CD14-positive monocyte (primary cell): ENCODE results near the gene LCE2D. TPM values are rescaled to one million over a fixed set of nuclear protein-coding genes. Genes with fewer than 3 reads are reported as not detected.

Source experiments
- DNase-seq, 3 donors: peaks; one replicate each; pipeline ENCODE4 v3.0.0-alpha.2; 2011 to 2022
- H2AFZ ChIP-seq: 2 replicates; pipeline ENCODE4 v1.6.0; 2012; ENCODE audit warnings: mild to moderate bottlenecking, low read depth, low read length, inconsistent platforms; ENCODE audit not compliant: insufficient read depth, poor library complexity, severe bottlenecking
- H3K27ac ChIP-seq, 2 donors: 1 replicate in 1 of 2; 2 replicates in 1 of 2; pipeline ENCODE4 v1.5.1; 2012 to 2013; ENCODE audit warnings: low read length in 2 of 2, control low read depth in 1 of 2, inconsistent platforms in 1 of 2, low read depth in 1 of 2, mild to moderate bottlenecking in 1 of 2
- H3K27me3 ChIP-seq, 2 donors: one replicate each; pipeline versions ENCODE4 v1.6.0 to v1.6.1; 2011 to 2013; ENCODE audit warnings: low read length in 2 of 2; ENCODE audit not compliant: control insufficient read depth in 2 of 2, insufficient read depth in 2 of 2
- H3K36me3 ChIP-seq, 2 donors: replicated peaks in 1 of 2; 1 replicate in 1 of 2; 2 replicates in 1 of 2; pipeline versions ENCODE4 v1.5.1 to v1.6.1; 2012 to 2013; ENCODE audit warnings: low read length in 2 of 2, control low read depth in 1 of 2, inconsistent platforms in 1 of 2, mild to moderate bottlenecking in 1 of 2; ENCODE audit not compliant: insufficient read depth in 2 of 2, control insufficient read depth in 1 of 2
- H3K4me1 ChIP-seq, 2 donors: 1 replicate in 1 of 2; 2 replicates in 1 of 2; pipeline versions ENCODE4 v1.5.1 to v1.6.1; 2012 to 2013; ENCODE audit warnings: low read length in 2 of 2, control low read depth in 1 of 2, inconsistent platforms in 1 of 2, mild to moderate bottlenecking in 1 of 2, moderate library complexity in 1 of 2; ENCODE audit not compliant: insufficient read depth in 2 of 2, control insufficient read depth in 1 of 2
- H3K4me2 ChIP-seq: replicated peaks from 2 replicates; pipeline ENCODE3; 2012; ENCODE audit warnings: low read length, moderate library complexity, mild to moderate bottlenecking; ENCODE audit not compliant: poor library complexity, severe bottlenecking; ENCODE audit errors: extremely low read depth
- H3K4me3 ChIP-seq, 3 experiments: fragments of 200-600 bp in 1 of 3; sonication (generic) in 1 of 3; replicated peaks in 1 of 3; 1 replicate in 2 of 3; 2 replicates in 1 of 3; pipeline ENCODE4 v1.5.1; 2011 to 2013; ENCODE audit warnings: low read length in 3 of 3, mild to moderate bottlenecking in 3 of 3, control low read depth in 2 of 3, low read depth in 2 of 3, inconsistent platforms in 1 of 3, moderate library complexity in 1 of 3
- H3K79me2 ChIP-seq: 2 replicates; pipeline ENCODE4 v1.6.0; 2012; ENCODE audit warnings: mild to moderate bottlenecking, control low read depth, inconsistent platforms, low read length, moderate library complexity; ENCODE audit not compliant: insufficient read depth
- H3K9ac ChIP-seq: 2 replicates; pipeline ENCODE4 v1.6.0; 2017; ENCODE audit warnings: low read length, mild to moderate bottlenecking; ENCODE audit not compliant: insufficient read depth, poor library complexity, severe bottlenecking
- H3K9me3 ChIP-seq, 2 donors: replicated peaks in 1 of 2; 1 replicate in 1 of 2; 2 replicates in 1 of 2; pipeline versions ENCODE4 v1.5.1 to v1.6.1; 2012 to 2013; ENCODE audit warnings: low read length in 2 of 2, control low read depth in 1 of 2; ENCODE audit not compliant: control insufficient read depth in 1 of 2, insufficient read depth in 1 of 2
- H4K20me1 ChIP-seq: 2 replicates; pipeline ENCODE4 v1.6.0; 2012; ENCODE audit warnings: mild to moderate bottlenecking, low read length, control low read depth, moderate library complexity; ENCODE audit not compliant: insufficient read depth
- H3K27ac Mint-ChIP-seq, 7 donors: one replicate each; pipeline ENCODE4 v1.8.0; 2020; ENCODE audit warnings: mild to moderate bottlenecking in 7 of 7, mixed read lengths in 7 of 7, moderate library complexity in 6 of 7, inconsistent platforms in 2 of 7
- H3K27me3 Mint-ChIP-seq, 3 donors: one replicate each; pipeline ENCODE4 v1.8.0; 2021 to 2022; ENCODE audit warnings: low read depth in 3 of 3, mild to moderate bottlenecking in 3 of 3, mixed read lengths in 3 of 3, moderate library complexity in 3 of 3, inconsistent platforms in 1 of 3
- H3K36me3 Mint-ChIP-seq, 2 donors: one replicate each; pipeline ENCODE4 v1.8.0; 2020; ENCODE audit warnings: mixed read lengths in 2 of 2, inconsistent platforms in 1 of 2, mild to moderate bottlenecking in 1 of 2
- H3K4me1 Mint-ChIP-seq: one replicate; pipeline ENCODE4 v1.8.0; 2020; ENCODE audit warnings: mild to moderate bottlenecking, mixed read lengths
- H3K4me3 Mint-ChIP-seq, 2 donors: one replicate each; pipeline ENCODE4 v1.8.0; 2020; ENCODE audit warnings: mild to moderate bottlenecking in 2 of 2, mixed read lengths in 2 of 2, moderate library complexity in 1 of 2
- H3K9me3 Mint-ChIP-seq, 7 donors: one replicate each; pipeline ENCODE4 v1.8.0; 2020 to 2022; ENCODE audit warnings: mixed read lengths in 7 of 7, mild to moderate bottlenecking in 6 of 7, moderate library complexity in 6 of 7, inconsistent platforms in 2 of 7
- CTCF ChIP-seq: fragments of 200-600 bp; IDR thresholded peaks from one replicate; pipeline ENCODE4 v1.8.0; 2022; ENCODE audit warnings: antibody characterized with exemption, mild to moderate bottlenecking
- WGBS: methylation state at CpG from one replicate; pipeline ENCODE4 v1.1.5; 2013; ENCODE audit warnings: missing lambda C conversion rate; ENCODE audit not compliant: insufficient coverage; 5-methylcytosine and 5-hydroxymethylcytosine counted together
- intact Hi-C, 2 donors: fragments of 100-400 bp; cut with micrococcal nuclease; formaldehyde crosslinking; loops; one replicate each; pipeline versions ENCODE4 v1.15.0 to v1.15.1; 2023
- polyA plus RNA-seq, 3 donors: library from polyadenylated mRNA; depleted of rRNA in 1 of 3; unstranded in 2 of 3; stranded (reverse) in 1 of 3; fragments of 300-500 nt in 2 of 3; fragments of >200 nt in 1 of 3; fragmentation: Illumina TruSeq in 2 of 3; gene quantifications; 1 replicate in 2 of 3; 2 replicates in 1 of 3; pipeline ENCODE4 v1.2.3, GENCODE V29; 2012 to 2021

LCE2D gene
- polyA plus RNA-seq, 3 donors = not detected

GRCh38 chr1:152646656-152647055, 16.5 kb upstream of the LCE2D start:
- Mint-ChIP-seq H3K27me3 (peaks cover 5 to 11% (median 6%) of the 10 kb centered on the region in 3 donors), H3K4me1 (no peaks in the 10 kb centered on the region), H3K9me3 (no peaks in the 10 kb centered on the region), H3K36me3 (no peaks in the 10 kb centered on the region), H3K27ac (no peak overlapping the region), H3K4me3 (no peak overlapping the region)
- no peaks in the 10 kb centered on the region for H3K79me2 ChIP-seq
- H3K27ac ChIP-seq = no peak overlapping the region
- no peaks in the 10 kb centered on the region for H3K4me1 ChIP-seq
- no peaks in the 10 kb centered on the region for H4K20me1 ChIP-seq
- intact Hi-C loops = no loop called here
- no peak overlapping the region for H3K9ac ChIP-seq
- H2AFZ ChIP-seq = no peak overlapping the region
- no peak for DNase-seq
- TF ChIP-seq CTCF = no peak
- no peak overlapping the region for H3K4me3 ChIP-seq
- no peaks in the 10 kb centered on the region for H3K36me3 ChIP-seq
- H3K27me3 ChIP-seq = no peaks in the 10 kb centered on the region
- no peaks in the 10 kb centered on the region for H3K9me3 ChIP-seq
- H3K4me2 ChIP-seq = no peak overlapping the region

DNA sequence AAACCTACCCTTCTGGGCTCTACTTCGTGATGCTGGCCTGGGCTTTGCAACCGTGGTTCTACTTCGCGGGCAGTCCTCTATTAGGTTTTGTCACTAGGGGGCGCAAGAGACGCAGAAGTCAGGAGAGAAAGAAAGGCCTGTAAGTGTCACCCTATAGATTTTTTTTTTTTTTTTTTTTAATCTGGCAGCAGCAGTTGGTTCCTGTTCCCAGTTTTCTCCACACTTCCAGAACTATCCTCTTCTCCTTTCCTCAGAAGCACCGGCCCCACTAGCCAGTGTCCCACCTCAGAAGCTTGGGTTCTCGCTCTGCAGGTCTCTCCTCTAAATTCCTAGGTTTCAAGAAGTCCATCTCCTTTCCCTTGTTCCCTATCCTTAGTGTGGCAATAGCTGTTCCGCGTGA, 9.1 kb upstream of the LCE2D start:
- H3K9ac ChIP-seq = no peak overlapping the region
- intact Hi-C loops = no loop called here
- H3K4me1 ChIP-seq = no peaks in the 10 kb centered on the region
- H3K27ac Mint-ChIP-seq = peak overlapping the region in 1 of 7 donors; percentile 31
- no peaks in the 10 kb centered on the region for H4K20me1 ChIP-seq
- H3K36me3 ChIP-seq = no peaks in the 10 kb centered on the region
- no peaks in the 10 kb centered on the region for H3K27me3 ChIP-seq
- TF ChIP-seq CTCF = peak; percentile 79
- no peak overlapping the region for H3K27ac ChIP-seq
- H3K4me1 Mint-ChIP-seq = peaks cover 3% of the 10 kb centered on the region
- WGBS = 55% methylated on average over 2 of the region's 10 CpGs
- H3K4me3 ChIP-seq = no peak overlapping the region
- H3K4me3 Mint-ChIP-seq = peak overlapping the region in 1 of 2 donors; percentile 17
- H3K4me2 ChIP-seq = no peak overlapping the region
- H3K79me2 ChIP-seq = no peaks in the 10 kb centered on the region
- peak; percentile 11 to 31 (median 22) for DNase-seq
- H2AFZ ChIP-seq = peak overlapping the region; percentile 26
- H3K9me3 ChIP-seq = no peaks in the 10 kb centered on the region
- H3K27me3 Mint-ChIP-seq = peaks cover 6 to 14% (median 12%) of the 10 kb centered on the region in 3 donors
- no peaks in the 10 kb centered on the region for H3K36me3 Mint-ChIP-seq
- no peaks in the 10 kb centered on the region for H3K9me3 Mint-ChIP-seq
